WTC11 (cell line): ENCODE data around the gene PSD4. TPM values are rescaled to one million over a fixed set of nuclear protein-coding genes. Genes with fewer than 3 reads are reported as not detected.

Experiments used
- ATAC-seq: fragments of 200-7000 bp; cut with Tn5 transposase; 2 replicates; pipeline ENCODE4 v1.10.0; 2021; ENCODE audit warnings: mild to moderate bottlenecking, moderate library complexity
- CTCF ChIA-PET: fragments of 300-600 bp; sonication (Branson Sonifier 250); formaldehyde crosslinking; loops from one replicate; lab custom pipeline; 2021; ENCODE audit warnings: antibody characterized with exemption; lab: Charles Lee
- POLR2A ChIA-PET: fragments of 350-600 bp; sonication (Branson Sonifier 250); formaldehyde crosslinking; loops from one replicate; lab custom pipeline; 2021; ENCODE audit warnings: antibody characterized with exemption; lab: Charles Lee
- DNase-seq: peaks from one replicate; pipeline ENCODE4 v3.0.0; 2021; ENCODE audit warnings: low spot score
- H3K27ac Mint-ChIP-seq: 2 replicates; pipeline ENCODE4 v1.8.0; 2021; ENCODE audit warnings: mixed read lengths
- H3K27me3 Mint-ChIP-seq: 2 replicates; pipeline ENCODE4 v1.8.0; 2021; ENCODE audit warnings: low read depth, mild to moderate bottlenecking, moderate library complexity, mixed read lengths
- H3K36me3 Mint-ChIP-seq: 2 replicates; pipeline ENCODE4 v1.8.0; 2021; ENCODE audit warnings: mixed read lengths
- H3K4me1 Mint-ChIP-seq: 2 replicates; pipeline ENCODE4 v1.8.0; 2022; ENCODE audit warnings: mixed read lengths
- H3K4me3 Mint-ChIP-seq: 2 replicates; pipeline ENCODE4 v1.8.0; 2021; ENCODE audit warnings: mild to moderate bottlenecking, moderate library complexity, mixed read lengths
- H3K9me3 Mint-ChIP-seq: 2 replicates; pipeline ENCODE4 v1.8.0; 2021; ENCODE audit warnings: mixed read lengths
- CBFB ChIP-seq: sonication (generic); formaldehyde crosslinking; IDR thresholded peaks from 2 replicates; pipeline ENCODE4 v1.8.1; 2022; ENCODE audit warnings: mild to moderate bottlenecking, low read depth, missing genetic modification reagents
- EMX1 ChIP-seq: fragments of 250-450 bp; sonication (Bioruptor Pico); IDR thresholded peaks from 2 replicates; pipeline ENCODE4 v1.8.0; 2021; ENCODE audit warnings: mild to moderate bottlenecking
- FOXK1 ChIP-seq: sonication (generic); formaldehyde crosslinking; IDR thresholded peaks from 2 replicates; pipeline ENCODE4 v1.8.0; 2022; ENCODE audit warnings: mild to moderate bottlenecking, moderate library complexity, missing genetic modification reagents
- FOXP1 ChIP-seq: sonication (generic); formaldehyde crosslinking; IDR thresholded peaks from 2 replicates; pipeline ENCODE4 v1.8.0; 2022; ENCODE audit warnings: missing genetic modification reagents, mild to moderate bottlenecking, moderate library complexity, borderline replicate concordance
- JAZF1 ChIP-seq: fragments of 250-450 bp; sonication (Bioruptor Pico); IDR thresholded peaks from 2 replicates; pipeline ENCODE4 v1.9.0; 2021; ENCODE audit warnings: moderate library complexity, mild to moderate bottlenecking, inconsistent platforms
- NFATC4 ChIP-seq: fragments of 250-450 bp; sonication (Bioruptor Pico); IDR thresholded peaks from 2 replicates; pipeline ENCODE4 v1.9.0; 2021; ENCODE audit warnings: mild to moderate bottlenecking
- NFYB ChIP-seq: sonication (generic); formaldehyde crosslinking; conservative IDR thresholded peaks from 2 replicates; pipeline ENCODE4 v1.8.0; 2022; ENCODE audit warnings: low read depth, missing genetic modification reagents
- NR2C2 ChIP-seq: sonication (generic); formaldehyde crosslinking; IDR thresholded peaks from 2 replicates; pipeline ENCODE4 v1.8.0; 2022; ENCODE audit warnings: mild to moderate bottlenecking, missing genetic modification reagents
- NR3C1 ChIP-seq: sonication (generic); formaldehyde crosslinking; conservative IDR thresholded peaks from 2 replicates; pipeline ENCODE4 v1.8.1; 2023; ENCODE audit warnings: low read depth, mild to moderate bottlenecking, missing genetic modification reagents
- ZBTB21 ChIP-seq: sonication (generic); formaldehyde crosslinking; IDR thresholded peaks from 2 replicates; pipeline ENCODE4 v1.8.1; 2023; ENCODE audit warnings: mild to moderate bottlenecking, missing genetic modification reagents, borderline replicate concordance
- total RNA-seq: library from RNA; stranded (reverse); gene quantifications from 3 replicates; pipeline ENCODE4 v1.2.3, GENCODE V29; 2021
- TF ChIP-seq, protein P1 (sequence below): sonication (generic); formaldehyde crosslinking; IDR thresholded peaks from 2 replicates; pipeline ENCODE4 v1.8.1; 2023; ENCODE audit warnings: mild to moderate bottlenecking, missing genetic modification reagents, borderline replicate concordance
- TF ChIP-seq, protein P2 (sequence below): fragments of 250-450 bp; sonication (Bioruptor Pico); IDR thresholded peaks from 2 replicates; pipeline ENCODE4 v1.8.0; 2021; ENCODE audit warnings: mild to moderate bottlenecking
- TF ChIP-seq, protein P3 (sequence below): sonication (generic); formaldehyde crosslinking; IDR thresholded peaks from 2 replicates; pipeline ENCODE4 v1.8.0; 2023; ENCODE audit warnings: mild to moderate bottlenecking, missing genetic modification reagents
- TF ChIP-seq, protein P4 (sequence below): fragments of 250-450 bp; sonication (Bioruptor Pico); IDR thresholded peaks from 2 replicates; pipeline ENCODE4 v1.9.0; 2021; ENCODE audit warnings: mild to moderate bottlenecking, borderline replicate concordance

PSD4 gene
- total RNA-seq, 1 experiment from 2014 or later, result 1.5 TPM

DNA sequence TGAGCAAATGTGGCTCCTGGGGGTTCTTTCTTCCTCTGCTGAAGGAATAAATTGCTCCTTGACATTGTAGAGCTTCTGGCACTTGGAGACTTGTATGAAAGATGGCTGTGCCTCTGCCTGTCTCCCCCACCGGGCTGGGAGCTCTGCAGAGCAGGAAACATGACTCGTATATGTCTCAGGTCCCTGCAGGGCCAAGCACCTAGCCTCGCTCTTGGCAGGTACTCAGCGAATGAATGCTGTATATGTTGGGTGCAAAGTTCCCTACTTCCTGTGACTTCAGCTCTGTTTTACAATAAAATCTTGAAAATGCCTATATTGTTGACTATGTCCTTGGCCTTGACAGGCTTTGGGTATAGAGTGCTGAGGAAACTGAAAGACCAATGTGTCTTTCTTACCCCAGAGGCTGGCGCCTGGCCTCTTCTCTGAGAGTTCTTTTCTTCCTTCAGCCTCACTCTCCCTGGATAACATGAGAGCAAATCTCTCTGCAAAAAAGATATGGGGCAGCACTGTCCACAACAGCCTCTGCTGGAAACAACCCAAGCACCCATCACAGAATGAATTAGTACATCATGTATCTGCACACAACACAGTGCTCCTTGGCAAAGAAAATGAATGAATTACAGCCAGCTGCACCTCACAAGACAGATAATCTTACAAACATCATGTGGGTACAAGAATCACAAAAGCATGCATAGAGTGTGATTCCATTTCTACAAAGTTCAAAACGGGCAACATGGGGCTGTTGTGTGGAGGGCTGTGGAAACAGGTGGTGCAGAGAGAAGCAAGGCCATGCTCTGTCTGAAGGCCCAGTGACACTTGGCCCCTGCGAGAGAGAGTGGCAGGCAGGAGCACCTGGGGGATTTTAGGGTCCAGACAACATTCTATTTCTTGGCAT lies 39.8 kb upstream of the PSD4 start:
- Mint-ChIP-seq H3K4me1 (no peaks in the 10 kb centered on the region), H3K27me3 (no peaks in the 10 kb centered on the region), H3K9me3 (no peaks in the 10 kb centered on the region), H3K27ac (no peak overlapping the region), H3K36me3 (no peaks in the 10 kb centered on the region), H3K4me3 (no peak overlapping the region)
- ATAC-seq (no peak), DNase-seq (no peak)
- ChIA-PET CTCF (interaction anchor here (1.1 to 4.5 kb wide), 3 partner anchors 54 to 65 kb away, joined by 7 to 68 read pairs (median 9); no protein-coding TSS in a partner anchor), POLR2A (no interaction called here)
- TF ChIP-seq NR3C1 (no peak), CBFB (CRISPR knock-in tag) (no peak), JAZF1 (CRISPR knock-in tag) (no peak), FOXK1 (CRISPR knock-in tag) (no peak), NFYB (CRISPR knock-in tag) (no peak), EMX1 (CRISPR knock-in tag) (no peak)
- TF ChIP-seq, protein P1, sequence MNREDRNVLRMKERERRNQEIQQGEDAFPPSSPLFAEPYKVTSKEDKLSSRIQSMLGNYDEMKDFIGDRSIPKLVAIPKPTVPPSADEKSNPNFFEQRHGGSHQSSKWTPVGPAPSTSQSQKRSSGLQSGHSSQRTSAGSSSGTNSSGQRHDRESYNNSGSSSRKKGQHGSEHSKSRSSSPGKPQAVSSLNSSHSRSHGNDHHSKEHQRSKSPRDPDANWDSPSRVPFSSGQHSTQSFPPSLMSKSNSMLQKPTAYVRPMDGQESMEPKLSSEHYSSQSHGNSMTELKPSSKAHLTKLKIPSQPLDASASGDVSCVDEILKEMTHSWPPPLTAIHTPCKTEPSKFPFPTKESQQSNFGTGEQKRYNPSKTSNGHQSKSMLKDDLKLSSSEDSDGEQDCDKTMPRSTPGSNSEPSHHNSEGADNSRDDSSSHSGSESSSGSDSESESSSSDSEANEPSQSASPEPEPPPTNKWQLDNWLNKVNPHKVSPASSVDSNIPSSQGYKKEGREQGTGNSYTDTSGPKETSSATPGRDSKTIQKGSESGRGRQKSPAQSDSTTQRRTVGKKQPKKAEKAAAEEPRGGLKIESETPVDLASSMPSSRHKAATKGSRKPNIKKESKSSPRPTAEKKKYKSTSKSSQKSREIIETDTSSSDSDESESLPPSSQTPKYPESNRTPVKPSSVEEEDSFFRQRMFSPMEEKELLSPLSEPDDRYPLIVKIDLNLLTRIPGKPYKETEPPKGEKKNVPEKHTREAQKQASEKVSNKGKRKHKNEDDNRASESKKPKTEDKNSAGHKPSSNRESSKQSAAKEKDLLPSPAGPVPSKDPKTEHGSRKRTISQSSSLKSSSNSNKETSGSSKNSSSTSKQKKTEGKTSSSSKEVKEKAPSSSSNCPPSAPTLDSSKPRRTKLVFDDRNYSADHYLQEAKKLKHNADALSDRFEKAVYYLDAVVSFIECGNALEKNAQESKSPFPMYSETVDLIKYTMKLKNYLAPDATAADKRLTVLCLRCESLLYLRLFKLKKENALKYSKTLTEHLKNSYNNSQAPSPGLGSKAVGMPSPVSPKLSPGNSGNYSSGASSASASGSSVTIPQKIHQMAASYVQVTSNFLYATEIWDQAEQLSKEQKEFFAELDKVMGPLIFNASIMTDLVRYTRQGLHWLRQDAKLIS (CRISPR knock-in tag), result no peak
- TF ChIP-seq, protein P2, sequence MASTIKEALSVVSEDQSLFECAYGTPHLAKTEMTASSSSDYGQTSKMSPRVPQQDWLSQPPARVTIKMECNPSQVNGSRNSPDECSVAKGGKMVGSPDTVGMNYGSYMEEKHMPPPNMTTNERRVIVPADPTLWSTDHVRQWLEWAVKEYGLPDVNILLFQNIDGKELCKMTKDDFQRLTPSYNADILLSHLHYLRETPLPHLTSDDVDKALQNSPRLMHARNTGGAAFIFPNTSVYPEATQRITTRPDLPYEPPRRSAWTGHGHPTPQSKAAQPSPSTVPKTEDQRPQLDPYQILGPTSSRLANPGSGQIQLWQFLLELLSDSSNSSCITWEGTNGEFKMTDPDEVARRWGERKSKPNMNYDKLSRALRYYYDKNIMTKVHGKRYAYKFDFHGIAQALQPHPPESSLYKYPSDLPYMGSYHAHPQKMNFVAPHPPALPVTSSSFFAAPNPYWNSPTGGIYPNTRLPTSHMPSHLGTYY (CRISPR knock-in tag), result no peak
- TF ChIP-seq, protein P3, sequence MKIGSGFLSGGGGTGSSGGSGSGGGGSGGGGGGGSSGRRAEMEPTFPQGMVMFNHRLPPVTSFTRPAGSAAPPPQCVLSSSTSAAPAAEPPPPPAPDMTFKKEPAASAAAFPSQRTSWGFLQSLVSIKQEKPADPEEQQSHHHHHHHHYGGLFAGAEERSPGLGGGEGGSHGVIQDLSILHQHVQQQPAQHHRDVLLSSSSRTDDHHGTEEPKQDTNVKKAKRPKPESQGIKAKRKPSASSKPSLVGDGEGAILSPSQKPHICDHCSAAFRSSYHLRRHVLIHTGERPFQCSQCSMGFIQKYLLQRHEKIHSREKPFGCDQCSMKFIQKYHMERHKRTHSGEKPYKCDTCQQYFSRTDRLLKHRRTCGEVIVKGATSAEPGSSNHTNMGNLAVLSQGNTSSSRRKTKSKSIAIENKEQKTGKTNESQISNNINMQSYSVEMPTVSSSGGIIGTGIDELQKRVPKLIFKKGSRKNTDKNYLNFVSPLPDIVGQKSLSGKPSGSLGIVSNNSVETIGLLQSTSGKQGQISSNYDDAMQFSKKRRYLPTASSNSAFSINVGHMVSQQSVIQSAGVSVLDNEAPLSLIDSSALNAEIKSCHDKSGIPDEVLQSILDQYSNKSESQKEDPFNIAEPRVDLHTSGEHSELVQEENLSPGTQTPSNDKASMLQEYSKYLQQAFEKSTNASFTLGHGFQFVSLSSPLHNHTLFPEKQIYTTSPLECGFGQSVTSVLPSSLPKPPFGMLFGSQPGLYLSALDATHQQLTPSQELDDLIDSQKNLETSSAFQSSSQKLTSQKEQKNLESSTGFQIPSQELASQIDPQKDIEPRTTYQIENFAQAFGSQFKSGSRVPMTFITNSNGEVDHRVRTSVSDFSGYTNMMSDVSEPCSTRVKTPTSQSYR (CRISPR knock-in tag), result no peak

DNA sequence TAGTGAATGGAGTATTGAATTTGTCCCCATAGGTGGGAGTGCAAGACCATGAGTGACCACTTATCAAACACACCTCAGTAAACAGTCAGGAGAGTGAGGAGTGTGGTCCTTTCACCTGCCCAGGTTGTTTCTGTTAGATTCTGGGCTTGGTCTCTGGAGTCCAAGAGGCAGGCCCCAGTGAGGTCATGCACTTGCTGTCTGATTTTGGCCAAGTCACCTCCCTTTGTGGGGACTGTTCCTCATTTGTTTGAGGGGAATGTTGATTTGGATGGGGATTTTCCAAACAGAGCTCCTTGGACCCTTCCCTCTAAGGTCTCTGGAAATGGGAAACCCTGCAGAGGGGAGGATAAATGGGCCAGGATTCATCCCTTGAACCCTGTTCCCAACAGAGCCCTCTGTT lies 39.1 kb upstream of the PSD4 start:
- Mint-ChIP-seq H3K27me3 (no peaks in the 10 kb centered on the region), H3K36me3 (no peaks in the 10 kb centered on the region), H3K27ac (no peak overlapping the region), H3K4me1 (no peaks in the 10 kb centered on the region), H3K4me3 (no peak overlapping the region), H3K9me3 (no peaks in the 10 kb centered on the region)
- POLR2A ChIA-PET, result no interaction called here
- ATAC-seq (no peak), DNase-seq (no peak)
- TF ChIP-seq, protein P4, sequence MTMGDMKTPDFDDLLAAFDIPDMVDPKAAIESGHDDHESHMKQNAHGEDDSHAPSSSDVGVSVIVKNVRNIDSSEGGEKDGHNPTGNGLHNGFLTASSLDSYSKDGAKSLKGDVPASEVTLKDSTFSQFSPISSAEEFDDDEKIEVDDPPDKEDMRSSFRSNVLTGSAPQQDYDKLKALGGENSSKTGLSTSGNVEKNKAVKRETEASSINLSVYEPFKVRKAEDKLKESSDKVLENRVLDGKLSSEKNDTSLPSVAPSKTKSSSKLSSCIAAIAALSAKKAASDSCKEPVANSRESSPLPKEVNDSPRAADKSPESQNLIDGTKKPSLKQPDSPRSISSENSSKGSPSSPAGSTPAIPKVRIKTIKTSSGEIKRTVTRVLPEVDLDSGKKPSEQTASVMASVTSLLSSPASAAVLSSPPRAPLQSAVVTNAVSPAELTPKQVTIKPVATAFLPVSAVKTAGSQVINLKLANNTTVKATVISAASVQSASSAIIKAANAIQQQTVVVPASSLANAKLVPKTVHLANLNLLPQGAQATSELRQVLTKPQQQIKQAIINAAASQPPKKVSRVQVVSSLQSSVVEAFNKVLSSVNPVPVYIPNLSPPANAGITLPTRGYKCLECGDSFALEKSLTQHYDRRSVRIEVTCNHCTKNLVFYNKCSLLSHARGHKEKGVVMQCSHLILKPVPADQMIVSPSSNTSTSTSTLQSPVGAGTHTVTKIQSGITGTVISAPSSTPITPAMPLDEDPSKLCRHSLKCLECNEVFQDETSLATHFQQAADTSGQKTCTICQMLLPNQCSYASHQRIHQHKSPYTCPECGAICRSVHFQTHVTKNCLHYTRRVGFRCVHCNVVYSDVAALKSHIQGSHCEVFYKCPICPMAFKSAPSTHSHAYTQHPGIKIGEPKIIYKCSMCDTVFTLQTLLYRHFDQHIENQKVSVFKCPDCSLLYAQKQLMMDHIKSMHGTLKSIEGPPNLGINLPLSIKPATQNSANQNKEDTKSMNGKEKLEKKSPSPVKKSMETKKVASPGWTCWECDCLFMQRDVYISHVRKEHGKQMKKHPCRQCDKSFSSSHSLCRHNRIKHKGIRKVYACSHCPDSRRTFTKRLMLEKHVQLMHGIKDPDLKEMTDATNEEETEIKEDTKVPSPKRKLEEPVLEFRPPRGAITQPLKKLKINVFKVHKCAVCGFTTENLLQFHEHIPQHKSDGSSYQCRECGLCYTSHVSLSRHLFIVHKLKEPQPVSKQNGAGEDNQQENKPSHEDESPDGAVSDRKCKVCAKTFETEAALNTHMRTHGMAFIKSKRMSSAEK, result no peak
- TF ChIP-seq FOXP1 (CRISPR knock-in tag) (no peak), ZBTB21 (CRISPR knock-in tag) (no peak), NFATC4 (CRISPR knock-in tag) (no peak), NR2C2 (CRISPR knock-in tag) (no peak)
- CTCF ChIA-PET, result interaction anchor here (4.5 to 5.2 kb wide), 2 partner anchors 56 to 65 kb away, joined by 68 to 155 read pairs; no protein-coding TSS in a partner anchor
